Osteocyte (in vitro differentiated cells): ENCODE results near the gene GTSE1. TPM values are rescaled to one million over a fixed set of nuclear protein-coding genes. Genes with fewer than 3 reads are reported as not detected.

ENCODE experiments used
- DNase-seq: peaks from one replicate; pipeline ENCODE4 v3.0.0; 2021; ENCODE audit warnings: mixed read lengths; ENCODE audit not compliant: unreplicated experiment; ENCODE audit errors: extremely low spot score
- H3K27ac Mint-ChIP-seq: one replicate; pipeline ENCODE4 v1.8.0; 2021; ENCODE audit warnings: mild to moderate bottlenecking, mixed read lengths; ENCODE audit not compliant: unreplicated experiment
- H3K27me3 Mint-ChIP-seq: one replicate; pipeline ENCODE4 v1.8.0; 2021; ENCODE audit warnings: mixed read lengths; ENCODE audit not compliant: unreplicated experiment
- H3K36me3 Mint-ChIP-seq: one replicate; pipeline ENCODE4 v1.8.0; 2021; ENCODE audit warnings: mixed read lengths; ENCODE audit not compliant: unreplicated experiment
- H3K4me1 Mint-ChIP-seq: one replicate; pipeline ENCODE4 v1.8.0; 2021; ENCODE audit warnings: mixed read lengths; ENCODE audit not compliant: unreplicated experiment
- H3K4me3 Mint-ChIP-seq: one replicate; pipeline ENCODE4 v1.8.0; 2021; ENCODE audit warnings: mild to moderate bottlenecking, moderate library complexity, mixed read lengths; ENCODE audit not compliant: unreplicated experiment
- H3K9me3 Mint-ChIP-seq: one replicate; pipeline ENCODE4 v1.8.0; 2021; ENCODE audit warnings: mixed read lengths; ENCODE audit not compliant: unreplicated experiment
- CTCF ChIP-seq: fragments of 200-600 bp; sonication (generic); IDR thresholded peaks from 2 replicates; pipeline ENCODE4 v1.5.0; 2021; ENCODE audit warnings: antibody characterized with exemption, mild to moderate bottlenecking, moderate library complexity
- total RNA-seq: library from RNA; stranded (reverse); gene quantifications from 2 replicates; pipeline ENCODE4 v1.2.1, GENCODE V29; 2021

Gene GTSE1
- total RNA-seq, 1 donor from 2014 or later, result 9.4 TPM

GRCh38 chr22:46331496-46331895, 34.8 kb downstream of the GTSE1 start:
- Mint-ChIP-seq H3K27me3 (no peaks in the 10 kb centered on the region), H3K4me3 (no peak overlapping the region), H3K27ac (peak overlapping the region; percentile 44), H3K4me1 (peaks cover 7% of the 10 kb centered on the region), H3K36me3 (no peaks in the 10 kb centered on the region), H3K9me3 (no peaks in the 10 kb centered on the region)
- no peak for DNase-seq
- TF ChIP-seq CTCF, result no peak

GRCh38 chr22:46335201-46336118, 38.8 kb downstream of the GTSE1 start, which contains the start of gene TRMU:
TRMU (plus strand) TSS chr22:46335714; CDS start chr22:46335765, 51 bp downstream.
- Mint-ChIP-seq H3K36me3 (peaks cover 22% of the 10 kb centered on the region), H3K27me3 (no peaks in the 10 kb centered on the region), H3K4me3 (peak within 1 kb of the TSS; percentile 88), H3K4me1 (peaks cover 14% of the 10 kb centered on the region), H3K9me3 (no peaks in the 10 kb centered on the region), H3K27ac (peak within 1 kb of the TSS; percentile 98)
- no peak for TF ChIP-seq CTCF
- peak; percentile 94 for DNase-seq

GRCh38 chr22:46336119-46337078, 39.7 kb downstream of the GTSE1 start:
- no peak for TF ChIP-seq CTCF
- Mint-ChIP-seq H3K27me3 (no peaks in the 10 kb centered on the region), H3K9me3 (no peaks in the 10 kb centered on the region), H3K4me3 (peak overlapping the region; percentile 88), H3K36me3 (peaks cover 22% of the 10 kb centered on the region), H3K4me1 (peaks cover 14% of the 10 kb centered on the region), H3K27ac (peak overlapping the region; percentile 78)
- no peak for DNase-seq

GRCh38 chr22:46337870-46338269, 41.2 kb downstream of the GTSE1 start:
- Mint-ChIP-seq H3K9me3 (no peaks in the 10 kb centered on the region), H3K36me3 (peaks cover 27% of the 10 kb centered on the region), H3K4me1 (peaks cover 14% of the 10 kb centered on the region), H3K27me3 (no peaks in the 10 kb centered on the region), H3K4me3 (no peak overlapping the region), H3K27ac (no peak overlapping the region)
- no peak for DNase-seq
- no peak for TF ChIP-seq CTCF
